Parietal lobe (tissue), 1 donor: ENCODE data around the gene ZC3H4. TPM values are rescaled to one million over a fixed set of nuclear protein-coding genes. Genes with fewer than 3 reads are reported as not detected.

Source experiments
- total RNA-seq: library from RNA; depleted of rRNA; stranded (reverse); fragments of >200 nt; gene quantifications from one replicate; pipeline ENCODE4 v1.2.3, GENCODE V29; 2014

Gene ZC3H4
- total RNA-seq, result 18.8 TPM

DNA sequence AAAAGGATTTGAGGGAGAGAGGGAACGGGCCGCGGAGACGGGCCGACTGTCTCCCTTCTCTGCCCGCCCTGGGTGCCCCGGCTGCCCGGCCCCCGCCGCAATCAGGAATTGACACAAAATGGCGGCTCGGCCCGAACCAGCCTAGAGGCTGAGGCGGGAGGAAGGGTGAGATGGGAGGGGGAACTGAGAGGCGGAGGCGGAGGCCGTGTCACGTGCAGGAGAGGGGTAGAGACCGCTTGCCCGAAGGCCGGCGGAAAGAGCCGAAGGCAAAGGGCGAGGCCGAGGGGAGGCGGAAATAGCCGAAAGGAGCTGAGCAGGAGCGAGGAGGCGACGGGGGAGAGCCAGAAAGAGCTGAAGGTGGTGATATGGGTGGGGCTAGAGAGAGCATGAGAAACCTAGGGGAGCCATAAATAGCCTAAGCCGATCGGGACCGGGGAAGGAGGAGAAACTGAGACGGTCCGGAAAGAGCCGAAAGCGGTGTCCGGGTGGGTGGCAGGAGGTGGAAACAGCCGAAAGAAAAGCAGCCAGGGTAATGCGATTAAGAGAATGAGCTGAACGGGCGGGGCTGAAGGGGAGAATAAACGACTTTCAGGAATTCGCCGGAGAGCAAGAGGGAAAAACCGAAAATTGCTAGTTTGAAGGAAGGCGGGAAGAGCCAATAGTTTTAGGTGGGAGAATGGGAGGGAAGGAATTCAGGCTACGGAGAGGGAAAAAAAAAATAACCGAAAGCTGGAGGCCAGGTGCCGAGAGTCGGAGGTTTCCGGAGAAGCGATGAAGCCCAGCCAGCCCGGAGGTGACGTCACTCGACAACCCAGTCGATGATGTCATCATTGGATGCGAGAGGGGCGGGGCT is at the start of gene ZC3H4:
TSS of gene ZC3H4 (minus strand) at position 780 of the 853 bp plus-strand sequence. CDS start 1,192 bp downstream, outside the sequence.

DNA sequence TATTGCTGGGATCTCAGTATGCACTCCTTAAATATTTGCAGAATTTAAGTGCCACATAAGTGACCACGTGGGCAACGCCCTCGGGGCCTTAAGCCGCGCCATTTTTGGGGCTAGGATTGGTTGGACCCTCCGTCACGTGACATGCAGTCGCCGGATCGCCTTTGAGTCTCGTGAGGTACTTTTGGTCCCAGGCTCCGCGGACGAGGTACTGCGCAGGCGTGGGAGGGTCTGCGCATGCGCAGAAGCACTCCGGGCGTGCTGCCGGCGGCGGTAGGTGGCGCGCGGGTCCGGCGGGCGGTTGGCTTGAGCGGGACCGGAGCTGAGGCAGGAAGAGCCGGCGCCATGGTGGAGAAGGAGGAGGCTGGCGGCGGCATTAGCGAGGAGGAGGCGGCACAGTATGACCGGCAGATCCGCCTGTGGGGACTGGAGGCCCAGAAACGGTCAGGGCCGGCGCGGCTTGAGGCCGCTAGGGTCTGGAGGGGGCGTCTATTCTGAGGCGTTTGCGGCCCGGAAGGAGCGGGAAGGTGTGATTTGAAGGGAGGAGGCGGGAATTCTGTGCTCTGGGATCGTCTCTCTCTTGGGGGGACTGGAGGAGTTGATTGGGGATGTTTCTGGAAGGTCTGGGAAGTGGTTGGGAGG is 17.1 kb upstream of the ZC3H4 start, which contains the start of gene SAE1:
TSS of gene SAE1 (plus strand) at position 247 of the 639 bp plus-strand sequence. CDS start at position 343, 96 bp downstream.

GRCh38 chr19:47019431-47020041 is 94.0 kb downstream of the ZC3H4 start, which contains the start of gene NPAS1:
Gene NPAS1, plus strand, starts transcription at chr19:47019837. Its CDS starts 1,211 bp downstream, at chr19:47021048.

Other genes with a start within 250 kb of the ZC3H4 start
- gene NPAS1, start 93.9 kb downstream of the ZC3H4 start, total RNA-seq, result 10.0 TPM
- 11.3 TPM for gene TMEM160, start 65.2 kb downstream of the ZC3H4 start, total RNA-seq
- gene SAE1, start 17.1 kb upstream of the ZC3H4 start, total RNA-seq, result 69.2 TPM
- 10.3 TPM for gene BBC3, start 117.4 kb upstream of the ZC3H4 start, total RNA-seq
- 3.8 TPM for gene CCDC9, start 142.7 kb upstream of the ZC3H4 start, total RNA-seq
- gene INAFM1, start 161.1 kb upstream of the ZC3H4 start, total RNA-seq, result 5.0 TPM
- 0.31 TPM for gene C5AR1, start 196.1 kb upstream of the ZC3H4 start, total RNA-seq
- gene C5AR2, start 218.4 kb upstream of the ZC3H4 start, total RNA-seq, result under 0.01 TPM
- 23.2 TPM for gene DHX34, start 235.5 kb upstream of the ZC3H4 start, total RNA-seq